Chondrocyte (in vitro differentiated cells): ENCODE measurements around the gene ZNF224. TPM values are rescaled to one million over a fixed set of nuclear protein-coding genes. Genes with fewer than 3 reads are reported as not detected.
"Not testable (repeated sequence)": the region's sequence is repeated elsewhere in the genome, so short reads cannot be mapped to it uniquely, and the experiment has no call there.

Source experiments
- DNase-seq: peaks from one replicate; pipeline ENCODE4 v3.0.0; 2021; ENCODE audit warnings: mixed read lengths, low spot score
- H3K27ac Mint-ChIP-seq: one replicate; pipeline ENCODE4 v1.8.0; 2021; ENCODE audit warnings: mild to moderate bottlenecking, moderate library complexity, mixed read lengths; ENCODE audit not compliant: unreplicated experiment
- H3K27me3 Mint-ChIP-seq: 2 replicates; pipeline ENCODE4 v1.8.0; 2021; ENCODE audit warnings: low read depth, mixed read lengths
- H3K36me3 Mint-ChIP-seq: 2 replicates; pipeline ENCODE4 v1.8.0; 2021; ENCODE audit warnings: low read depth, mixed read lengths
- H3K4me1 Mint-ChIP-seq: 2 replicates; pipeline ENCODE4 v1.8.0; 2021; ENCODE audit warnings: low read depth, mild to moderate bottlenecking, mixed read lengths
- H3K4me3 Mint-ChIP-seq: one replicate; pipeline ENCODE4 v1.8.0; 2021; ENCODE audit warnings: mild to moderate bottlenecking, moderate library complexity, mixed read lengths; ENCODE audit not compliant: unreplicated experiment
- H3K9me3 Mint-ChIP-seq: 2 replicates; pipeline ENCODE4 v1.8.0; 2021; ENCODE audit warnings: low read depth, mixed read lengths
- CTCF ChIP-seq: fragments of 200-600 bp; sonication (generic); IDR thresholded peaks from 2 replicates; pipeline ENCODE4 v1.5.0; 2021; ENCODE audit warnings: antibody characterized with exemption, mild to moderate bottlenecking, moderate library complexity
- total RNA-seq: library from RNA; stranded (reverse); gene quantifications from 3 replicates; pipeline ENCODE4 v1.2.1, GENCODE V29; 2021

The ZNF224 gene
- total RNA-seq, 1 donor from 2014 or later = 20.2 TPM

- peak overlapping the region; percentile 94 for H3K4me3 Mint-ChIP-seq
- TF ChIP-seq CTCF = no peak
- H3K9me3 Mint-ChIP-seq = peaks cover 30% of the 10 kb centered on the region
- peaks cover 21% of the 10 kb centered on the region for H3K4me1 Mint-ChIP-seq
- peak overlapping the region; percentile 98 for H3K27ac Mint-ChIP-seq
- no peaks in the 10 kb centered on the region for H3K27me3 Mint-ChIP-seq
- no peak for DNase-seq
- H3K36me3 Mint-ChIP-seq = peaks cover 25% of the 10 kb centered on the region
Observed at GRCh38 chr19:44111910-44112463, 17.8 kb downstream of the ZNF224 start.

- no peaks in the 10 kb centered on the region for H3K27me3 Mint-ChIP-seq
- TF ChIP-seq CTCF = peak; percentile 40
- H3K4me1 Mint-ChIP-seq = peaks cover 21% of the 10 kb centered on the region
Observed at GRCh38 chr19:44112802-44113137, 18.6 kb downstream of the ZNF224 start.

GRCh38 chr19:44113138-44113783, 19.1 kb downstream of the ZNF224 start, which contains the start of gene ZNF225:
ZNF225 (plus strand) TSS chr19:44113399; CDS start chr19:44115828, 2,429 bp downstream.
- H3K27ac Mint-ChIP-seq = peak within 1 kb of the TSS; percentile 98

More at GRCh38 chr19:44112802-44113137, 18.6 kb downstream of the ZNF224 start:
- no peak for DNase-seq
- peak overlapping the region; percentile 94 for H3K4me3 Mint-ChIP-seq
- H3K36me3 Mint-ChIP-seq = peaks cover 17% of the 10 kb centered on the region
- H3K9me3 Mint-ChIP-seq = peaks cover 22% of the 10 kb centered on the region
- H3K27ac Mint-ChIP-seq = peak overlapping the region; percentile 98

GRCh38 chr19:44113784-44114390, 19.7 kb downstream of the ZNF224 start:
- no peaks in the 10 kb centered on the region for H3K27me3 Mint-ChIP-seq
- H3K4me3 Mint-ChIP-seq = peak overlapping the region; percentile 94
- H3K4me1 Mint-ChIP-seq = peaks cover 21% of the 10 kb centered on the region
- TF ChIP-seq CTCF = no peak
- H3K9me3 Mint-ChIP-seq = peaks cover 16% of the 10 kb centered on the region
- DNase-seq = no peak
- peaks cover 18% of the 10 kb centered on the region for H3K36me3 Mint-ChIP-seq
- peak overlapping the region; percentile 98 for H3K27ac Mint-ChIP-seq

More at GRCh38 chr19:44113138-44113783, 19.1 kb downstream of the ZNF224 start, which contains the start of gene ZNF225:
- peak; percentile 96 for DNase-seq
- Mint-ChIP-seq H3K27me3 (no peaks in the 10 kb centered on the region), H3K36me3 (peaks cover 16% of the 10 kb centered on the region), H3K4me3 (peak within 1 kb of the TSS; percentile 94), H3K4me1 (peaks cover 21% of the 10 kb centered on the region), H3K9me3 (peaks cover 17% of the 10 kb centered on the region)
- TF ChIP-seq CTCF = no peak

- H3K36me3 Mint-ChIP-seq = peaks cover 73% of the 10 kb centered on the region
Observed at GRCh38 chr19:44121162-44121561, 27.0 kb downstream of the ZNF224 start.

More at GRCh38 chr19:44121162-44121561, 27.0 kb downstream of the ZNF224 start:
- not testable (repeated sequence) for H3K27me3 Mint-ChIP-seq, H3K4me1 Mint-ChIP-seq, H3K4me3 Mint-ChIP-seq, H3K27ac Mint-ChIP-seq, DNase-seq
- H3K9me3 Mint-ChIP-seq = peaks cover 34% of the 10 kb centered on the region
